NCI-H146 treated with DMSO at 0.1 percent for 48 hours (cell line): Measurements from ENCODE around the gene MBOAT2.
"Not testable (repeated sequence)": the region's sequence is repeated elsewhere in the genome, so short reads cannot be mapped to it uniquely, and the experiment has no call there.

ENCODE experiments used
- DNase-seq: peaks from one replicate; lab custom pipeline; 2025; ENCODE audit not compliant: unreplicated experiment; lab: John Stamatoyannopoulos, UW

MBOAT2 gene

DNA sequence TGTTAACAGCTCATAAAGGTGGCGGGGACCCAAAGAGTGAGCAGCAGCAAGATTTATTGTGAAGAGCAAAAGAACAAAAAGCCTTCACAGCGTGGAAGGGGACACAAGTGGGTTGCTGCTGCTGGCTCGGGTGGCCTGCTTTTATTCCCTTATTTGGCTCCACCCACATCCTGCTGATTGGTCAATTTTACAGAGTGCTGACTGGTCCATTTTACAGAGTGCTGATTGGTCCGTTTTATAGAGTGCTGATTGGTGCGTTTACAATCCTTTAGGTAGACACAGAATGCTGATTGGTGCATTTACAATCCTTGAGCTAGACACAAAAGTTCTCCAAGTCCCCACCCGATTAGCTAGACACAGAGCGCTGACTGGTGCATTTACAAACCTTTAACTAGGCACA lies 100.7 kb downstream of the MBOAT2 start:
- DNase-seq, result not testable (repeated sequence)

DNA sequence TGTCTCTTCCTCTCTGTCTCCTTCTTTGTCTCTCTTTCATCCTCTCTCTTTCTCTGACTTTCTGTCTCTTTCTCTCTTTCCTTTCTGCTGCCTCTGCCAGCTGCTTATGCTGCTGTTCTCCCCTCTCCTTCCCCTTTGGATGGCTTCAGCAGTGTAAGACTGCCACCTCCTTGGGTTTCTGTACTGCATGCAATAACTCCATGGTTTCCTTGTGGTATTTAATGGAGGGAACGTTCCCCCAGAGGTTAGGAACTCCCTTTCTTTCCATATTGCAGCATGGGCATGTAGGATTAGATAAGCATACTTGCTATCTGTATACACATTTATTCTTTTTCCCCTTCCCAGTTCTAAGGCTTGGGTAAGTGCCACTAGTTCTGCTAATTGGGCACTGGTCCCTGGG lies 106.3 kb downstream of the MBOAT2 start:
- DNase-seq, result not testable (repeated sequence)

DNA sequence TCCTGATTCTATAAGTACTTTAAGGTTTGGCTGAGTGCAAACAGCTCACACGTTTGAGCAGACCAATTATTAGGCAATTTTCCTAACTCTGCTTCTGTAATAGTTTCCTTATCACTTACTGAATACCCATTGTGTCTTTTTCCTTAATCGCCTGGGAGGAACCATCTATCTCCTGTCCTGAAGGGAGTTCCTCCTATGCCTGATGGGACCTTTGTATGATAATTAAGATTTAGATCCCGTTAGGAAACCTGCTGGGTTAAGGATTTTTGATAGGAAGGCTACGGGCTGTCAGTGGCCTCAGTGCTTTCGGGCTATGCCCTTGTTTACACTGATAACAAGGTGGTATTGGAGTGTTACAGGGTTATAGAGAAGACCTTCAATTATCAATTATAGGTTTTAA lies 106.8 kb downstream of the MBOAT2 start:
- not testable (repeated sequence) for DNase-seq

DNA sequence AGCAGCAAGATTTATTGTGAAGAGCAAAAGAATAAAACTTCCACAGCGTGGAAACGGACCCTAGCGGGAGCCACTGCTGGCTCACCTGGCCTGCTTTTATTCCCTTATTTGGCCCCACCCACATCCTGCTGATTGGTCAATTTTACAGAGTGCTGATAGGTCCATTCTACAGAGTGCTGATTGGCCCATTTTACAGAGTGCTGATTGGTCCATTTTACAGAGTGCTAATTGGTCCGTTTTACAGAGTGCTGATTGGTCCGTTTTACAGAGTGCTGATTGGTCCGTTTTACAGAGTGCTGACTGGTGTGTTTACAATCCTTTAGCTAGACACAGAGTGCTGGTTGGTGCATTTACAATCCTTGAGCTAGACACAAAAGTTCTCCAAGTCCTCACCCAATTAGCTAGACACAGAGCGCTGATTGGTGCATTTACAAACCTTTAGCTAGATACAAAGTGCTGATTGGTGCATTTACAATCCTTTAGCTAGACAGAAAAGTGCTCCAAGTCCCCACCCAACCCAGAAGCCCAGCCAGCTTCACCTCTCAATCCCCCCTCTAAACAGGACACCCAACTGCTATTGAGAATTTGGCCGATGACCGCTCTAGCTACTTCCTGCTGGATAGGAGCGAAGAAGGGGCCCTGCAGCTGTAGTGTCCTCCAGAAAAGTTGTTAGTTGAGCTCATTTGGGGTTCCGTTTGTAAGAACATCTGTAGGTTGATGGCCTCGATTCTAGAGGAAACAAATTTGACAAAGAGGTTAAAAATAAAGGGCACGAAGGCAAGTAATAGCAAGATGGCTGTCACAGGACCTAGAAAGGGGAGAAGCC lies 108.2 kb downstream of the MBOAT2 start:
- not testable (repeated sequence) for DNase-seq

DNA sequence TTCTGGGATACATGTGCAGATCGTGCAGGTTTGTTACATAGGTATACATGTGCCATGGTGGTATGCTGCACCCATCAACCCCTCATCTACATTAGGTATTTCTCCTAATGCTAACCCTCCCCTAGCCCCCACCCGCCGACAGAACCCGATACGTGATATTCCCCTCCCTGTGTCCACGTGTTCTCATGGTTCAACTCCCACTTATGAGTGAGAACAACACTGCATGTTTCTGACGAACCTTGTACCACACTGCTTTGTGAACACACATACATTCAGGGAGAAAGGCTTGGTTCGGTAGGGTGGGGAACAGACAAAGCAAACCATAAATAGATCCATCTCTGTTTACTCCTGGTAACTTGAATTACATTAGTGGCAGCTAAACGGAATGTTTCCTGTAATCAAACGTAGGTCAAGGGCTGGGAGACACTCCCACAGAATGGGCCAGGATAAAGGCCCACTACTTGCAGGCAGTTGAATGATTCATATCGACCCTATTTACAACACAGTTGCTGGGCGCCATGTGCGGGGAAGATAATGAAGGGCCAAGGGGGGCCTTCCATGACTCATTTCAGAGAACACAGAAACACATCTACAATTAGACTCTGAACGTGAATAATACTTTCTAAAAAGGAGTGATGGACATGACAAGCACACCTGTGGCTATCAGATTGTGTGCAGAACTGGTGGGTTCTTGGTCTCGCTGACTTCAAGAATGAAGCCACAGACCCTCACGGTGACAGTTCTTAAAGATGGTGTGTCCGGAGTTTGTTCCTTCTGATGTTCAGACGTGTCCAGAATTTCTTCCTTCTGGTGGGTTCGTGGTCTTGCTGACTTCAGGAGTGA lies 109.3 kb downstream of the MBOAT2 start:
- peak; percentile 31 for DNase-seq

DNA sequence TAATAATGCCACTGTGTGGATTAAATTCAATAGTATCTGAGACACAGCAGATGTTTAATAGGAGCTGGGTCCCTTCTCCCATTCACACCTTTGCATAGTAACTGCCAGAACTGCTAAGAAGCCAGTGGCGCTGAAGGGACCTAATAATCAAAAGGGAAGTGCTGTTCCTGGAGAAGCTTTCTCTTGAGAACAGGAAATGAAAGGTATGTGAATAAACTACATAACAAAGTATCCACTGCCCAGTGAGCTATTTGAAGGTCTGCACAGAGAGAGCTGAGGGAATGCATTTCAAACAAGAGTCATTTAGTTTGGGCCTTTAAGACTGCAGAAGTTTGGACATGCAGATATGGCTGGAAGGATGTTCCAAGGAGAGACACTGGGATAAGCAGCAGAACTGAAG lies 110.0 kb downstream of the MBOAT2 start:
- DNase-seq, result no peak

DNA sequence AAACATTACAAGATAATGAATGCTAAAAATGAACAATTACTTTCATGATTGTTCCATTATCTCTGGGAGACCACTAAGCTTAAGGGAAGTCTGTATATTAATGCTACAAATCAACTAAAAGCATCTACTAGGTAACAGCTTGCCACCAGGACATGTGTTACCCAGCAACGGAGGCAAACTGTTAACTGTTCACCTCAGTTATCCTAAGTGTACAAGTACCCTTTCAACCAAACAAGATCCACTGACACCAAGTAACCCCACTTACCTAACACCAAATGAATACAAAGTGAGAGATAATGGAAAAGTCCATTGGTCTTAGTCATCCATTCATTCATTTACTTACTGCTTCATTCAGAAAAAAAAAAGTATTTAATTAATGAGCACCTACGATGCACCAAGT lies 111.4 kb downstream of the MBOAT2 start:
- DNase-seq, result no peak

DNA sequence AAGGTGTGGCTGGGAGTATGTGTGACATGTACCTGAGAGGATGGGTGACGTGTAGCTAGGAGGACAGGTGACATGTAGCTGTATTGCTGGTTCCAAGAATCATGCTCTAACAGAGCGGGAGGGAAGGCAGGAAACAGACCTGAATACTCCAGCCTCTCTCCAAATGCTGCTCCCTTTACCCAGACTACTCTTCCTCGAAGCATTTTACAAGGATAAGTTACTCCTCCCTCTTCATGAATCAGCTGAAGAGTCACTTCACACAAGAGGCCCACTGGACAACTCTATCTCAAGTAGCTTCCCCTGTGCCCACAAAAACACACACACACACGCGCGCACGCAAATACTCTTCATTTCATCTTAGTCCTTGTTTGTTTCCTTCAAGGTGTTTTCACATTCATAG lies 113.5 kb downstream of the MBOAT2 start:
- no peak for DNase-seq

DNA sequence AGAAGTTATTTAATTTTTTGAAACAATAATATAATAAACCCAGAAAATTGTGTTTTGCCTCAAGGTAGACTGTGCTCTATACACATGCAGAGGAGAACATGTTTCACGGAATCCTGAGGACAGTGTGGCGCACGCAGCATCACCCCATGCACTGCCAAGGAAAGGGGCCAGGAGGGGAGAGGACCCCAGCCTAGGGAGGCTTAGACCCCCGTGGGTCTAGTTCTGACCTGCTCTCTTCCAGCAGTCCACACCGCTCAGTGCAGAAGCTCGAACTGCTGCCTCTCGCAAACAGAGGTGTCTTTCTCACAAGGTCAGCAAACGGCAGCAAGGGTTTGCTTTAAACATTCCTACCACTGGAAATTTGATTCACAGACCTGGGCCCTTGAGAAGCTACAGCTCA lies 114.5 kb downstream of the MBOAT2 start:
- DNase-seq, result no peak

DNA sequence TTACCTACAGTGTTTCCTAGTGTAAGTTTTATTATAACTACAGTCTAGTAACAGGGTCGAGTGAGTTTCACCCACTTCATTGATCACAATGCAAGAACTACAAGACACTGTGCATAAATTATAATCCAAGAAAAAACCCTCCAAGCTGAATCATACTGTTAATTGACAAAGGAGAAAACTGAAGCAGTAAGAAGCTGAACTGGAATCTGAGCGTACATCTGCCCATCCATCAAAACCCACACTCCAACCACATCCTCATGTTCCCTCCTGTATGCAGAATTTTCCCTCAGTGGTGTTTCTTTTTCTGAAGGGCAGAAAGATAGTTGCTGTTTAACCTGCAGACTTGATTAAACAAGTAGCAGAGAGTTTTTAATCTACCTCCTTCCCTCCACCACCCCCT lies 116.6 kb downstream of the MBOAT2 start:
- DNase-seq, result no peak

DNA sequence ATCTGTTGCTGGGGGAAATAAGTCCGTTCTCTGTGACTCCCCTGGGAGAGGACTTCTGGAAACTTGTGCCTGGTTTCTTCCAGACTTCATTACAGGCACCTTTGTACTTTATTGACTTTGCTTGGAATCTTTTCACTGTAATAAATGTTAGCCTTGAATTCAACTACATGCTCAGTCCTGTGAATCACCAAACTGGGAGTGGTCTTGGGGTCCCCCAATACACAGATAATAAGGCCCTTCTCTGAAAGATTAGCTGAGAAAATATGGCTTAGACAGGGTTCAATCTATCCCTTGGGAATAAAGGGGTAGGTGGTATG lies 117.3 kb downstream of the MBOAT2 start:
- DNase-seq, result no peak

DNA sequence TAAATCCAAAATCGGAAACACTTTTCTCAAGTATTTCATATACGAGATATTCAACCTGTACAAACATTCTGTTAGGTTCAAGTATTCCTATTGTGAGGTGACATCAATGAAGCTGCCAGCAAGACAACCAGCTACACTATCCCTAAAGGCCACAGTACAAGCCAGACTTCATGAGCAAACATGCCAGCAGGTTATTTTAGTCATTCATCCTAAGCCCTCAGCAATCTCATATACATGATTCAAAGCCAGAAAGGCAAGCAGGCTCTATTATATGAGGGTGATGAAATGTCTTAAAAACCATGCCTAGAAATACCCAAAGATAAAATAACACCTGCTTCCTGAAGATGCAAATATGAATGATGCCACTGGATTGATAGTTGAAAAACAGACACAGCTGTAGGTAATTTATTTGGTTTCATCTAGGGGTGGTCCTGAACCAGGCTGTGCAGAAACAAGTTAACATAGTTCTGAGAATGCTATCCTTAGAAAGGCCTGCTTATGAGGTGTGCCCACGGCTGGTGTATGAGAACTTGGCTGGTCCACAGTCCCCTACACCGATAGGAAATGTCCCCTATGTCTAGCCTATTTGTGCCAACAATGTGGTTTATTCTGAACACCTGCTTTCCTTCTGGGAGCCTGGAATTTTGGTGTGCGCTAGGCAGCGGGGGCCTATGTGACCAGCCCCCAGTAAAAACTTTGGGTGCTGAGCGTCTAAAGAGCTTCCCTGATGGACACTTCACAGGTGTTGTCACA lies 117.9 kb downstream of the MBOAT2 start:
- DNase-seq, result no peak

DNA sequence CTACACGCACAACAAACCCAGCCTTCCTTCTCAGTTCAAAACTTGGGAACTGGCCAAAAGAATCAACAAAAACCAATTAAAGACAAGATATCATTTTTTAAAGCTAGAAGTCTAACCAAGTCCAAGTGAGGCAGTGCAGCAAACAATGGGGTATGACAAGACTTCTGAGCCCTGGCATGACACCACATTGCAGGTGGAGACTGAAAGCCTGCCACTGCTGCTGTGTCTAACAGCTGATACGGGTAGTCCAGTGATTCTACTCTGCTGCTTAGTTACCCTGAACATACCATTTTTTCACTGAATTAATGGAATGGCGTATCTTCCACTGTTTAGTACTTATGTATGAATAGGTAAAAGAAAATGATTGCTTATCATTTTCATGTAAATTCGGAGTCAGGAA lies 118.7 kb downstream of the MBOAT2 start:
- peak; percentile 17 for DNase-seq

DNA sequence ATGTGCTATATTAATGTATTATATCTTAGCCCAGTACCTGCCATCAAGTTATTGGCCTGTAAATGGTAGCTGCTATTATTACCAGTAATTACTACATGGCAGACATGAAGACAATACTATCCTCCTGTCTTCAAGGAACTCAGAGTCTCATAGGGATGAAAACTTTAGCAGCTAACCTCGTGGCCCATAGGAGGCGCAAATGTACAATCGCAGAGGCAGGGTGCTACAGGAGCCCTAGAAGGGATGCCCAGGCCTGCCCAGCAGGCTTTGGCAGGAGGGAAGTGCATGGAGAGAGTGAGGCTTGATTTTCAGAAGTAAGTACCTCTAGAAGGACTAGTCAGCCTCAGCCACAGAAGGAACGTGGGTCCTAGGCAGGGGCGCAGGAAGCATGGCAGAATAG lies 121.4 kb downstream of the MBOAT2 start:
- DNase-seq, result no peak

DNA sequence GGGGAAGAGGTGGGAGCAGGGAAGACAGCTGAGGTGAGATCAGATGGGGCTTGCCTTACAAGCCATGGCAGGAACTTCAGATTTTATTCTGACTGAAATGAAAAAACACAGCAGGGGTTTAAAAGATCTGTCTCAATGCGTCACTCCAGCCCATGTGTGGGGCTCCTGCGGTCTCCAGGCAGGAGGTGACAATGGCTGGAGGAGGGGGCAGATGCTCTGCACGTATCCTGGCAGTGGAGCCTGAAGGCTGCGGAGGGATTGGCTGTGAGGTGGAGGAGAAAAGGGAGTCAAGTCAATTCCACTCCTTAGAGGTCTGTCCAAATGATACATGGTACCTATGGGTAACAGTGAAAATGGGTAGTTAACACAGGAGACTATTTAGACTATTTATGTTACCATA lies 125.6 kb downstream of the MBOAT2 start:
- peak; percentile 61 for DNase-seq

DNA sequence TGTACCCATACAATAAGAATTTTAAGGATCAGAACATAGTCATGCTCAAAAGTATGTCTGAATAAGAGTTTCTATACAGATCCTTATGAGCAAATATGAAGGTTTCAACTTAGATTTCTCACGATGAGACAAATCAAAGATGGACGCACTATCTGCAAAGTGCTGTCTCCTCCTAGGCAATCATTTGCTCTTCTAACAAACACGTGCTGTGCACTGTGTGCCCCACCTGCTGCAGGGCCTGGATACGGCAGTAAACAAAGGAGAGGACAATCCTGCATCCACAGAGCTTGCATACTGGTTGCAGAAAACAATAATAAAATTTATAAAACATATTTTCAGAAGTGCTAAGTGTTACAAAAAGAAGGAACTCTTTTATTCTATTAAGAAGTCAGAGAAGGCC lies 126.2 kb downstream of the MBOAT2 start:
- DNase-seq, result no peak

DNA sequence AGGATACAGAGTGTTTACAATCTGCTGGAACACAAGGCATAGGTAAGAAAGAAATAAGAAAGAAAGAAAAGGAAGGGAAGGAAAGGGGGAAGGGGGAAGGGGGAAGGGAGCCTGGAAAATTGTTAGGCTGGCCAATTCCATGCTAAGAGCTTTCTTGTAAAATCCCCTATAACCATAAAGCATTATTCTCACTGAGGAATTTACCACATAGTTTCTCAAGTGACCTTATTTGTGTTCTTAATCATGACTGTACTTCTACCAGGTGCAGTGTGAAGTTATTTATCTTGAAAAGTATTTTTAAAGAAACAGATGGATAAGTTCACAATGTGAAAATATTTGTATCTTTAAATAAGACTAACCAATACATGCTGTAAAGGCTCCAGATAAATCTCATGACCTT lies 126.9 kb downstream of the MBOAT2 start:
- DNase-seq, result no peak

DNA sequence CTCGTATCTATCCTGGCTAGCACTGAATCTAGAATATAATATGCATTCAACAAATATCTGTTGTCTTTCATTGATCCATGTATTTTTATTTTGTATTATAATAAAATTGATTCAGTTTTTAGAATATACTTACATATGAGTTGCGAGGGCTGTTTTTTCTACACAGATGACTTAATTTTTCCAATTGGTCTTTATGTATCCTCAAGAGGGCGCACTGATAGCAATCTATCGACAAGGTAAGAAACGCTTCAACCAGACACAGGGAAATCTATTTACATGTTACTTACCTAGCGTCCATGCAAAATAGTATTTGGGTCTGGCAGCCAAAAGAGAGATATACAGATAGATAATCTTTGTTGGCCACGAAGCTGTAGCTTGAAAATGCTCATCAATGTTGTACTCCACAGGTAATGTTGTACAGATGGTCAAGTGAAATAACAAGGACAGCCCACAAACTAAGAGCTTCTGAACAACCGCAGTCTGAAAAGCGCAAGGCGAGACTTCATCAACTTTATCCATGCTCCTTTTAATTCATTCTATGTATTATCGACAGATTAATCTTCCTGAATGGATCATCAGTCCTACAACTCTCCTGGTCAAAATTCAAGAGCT lies 130.6 kb downstream of the MBOAT2 start:
- peak; percentile 67 for DNase-seq

DNA sequence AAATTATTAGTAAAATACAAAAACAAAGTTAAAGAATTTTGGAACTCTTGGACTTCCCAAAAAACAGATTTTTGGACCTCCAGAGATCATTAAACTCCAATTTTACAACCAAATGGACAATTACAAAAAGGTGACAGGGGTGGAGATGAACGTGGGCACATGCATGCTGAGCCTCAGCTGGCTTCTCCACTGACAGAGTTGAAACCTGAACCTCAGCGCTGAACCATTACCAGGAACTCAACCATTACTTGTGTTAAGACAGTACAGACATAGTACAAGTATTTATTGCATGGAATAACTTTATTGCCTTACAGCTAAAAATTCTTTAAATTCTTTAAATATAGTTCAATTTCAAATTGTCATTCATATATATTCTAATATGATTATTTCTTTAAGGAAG lies 133.0 kb downstream of the MBOAT2 start:
- DNase-seq, result no peak

DNA sequence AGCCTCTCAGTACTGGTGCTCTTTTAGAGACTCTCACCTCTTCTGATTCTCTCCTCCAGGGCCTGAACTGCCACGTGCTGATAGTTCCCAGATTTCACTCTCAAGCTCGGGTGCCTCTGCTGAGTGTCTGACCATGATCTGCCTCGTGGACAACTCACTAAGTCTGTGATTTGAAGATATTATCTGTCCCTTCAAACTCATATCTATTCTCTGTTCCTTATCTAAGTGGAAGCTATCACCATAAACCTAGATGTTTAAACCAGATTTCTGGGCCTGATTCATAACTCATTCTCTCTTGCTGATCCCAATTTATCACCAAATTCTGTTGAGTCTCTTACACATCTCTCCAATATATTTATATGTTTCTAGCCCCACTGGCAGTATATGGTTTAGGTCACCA lies 136.1 kb downstream of the MBOAT2 start:
- no peak for DNase-seq

DNA sequence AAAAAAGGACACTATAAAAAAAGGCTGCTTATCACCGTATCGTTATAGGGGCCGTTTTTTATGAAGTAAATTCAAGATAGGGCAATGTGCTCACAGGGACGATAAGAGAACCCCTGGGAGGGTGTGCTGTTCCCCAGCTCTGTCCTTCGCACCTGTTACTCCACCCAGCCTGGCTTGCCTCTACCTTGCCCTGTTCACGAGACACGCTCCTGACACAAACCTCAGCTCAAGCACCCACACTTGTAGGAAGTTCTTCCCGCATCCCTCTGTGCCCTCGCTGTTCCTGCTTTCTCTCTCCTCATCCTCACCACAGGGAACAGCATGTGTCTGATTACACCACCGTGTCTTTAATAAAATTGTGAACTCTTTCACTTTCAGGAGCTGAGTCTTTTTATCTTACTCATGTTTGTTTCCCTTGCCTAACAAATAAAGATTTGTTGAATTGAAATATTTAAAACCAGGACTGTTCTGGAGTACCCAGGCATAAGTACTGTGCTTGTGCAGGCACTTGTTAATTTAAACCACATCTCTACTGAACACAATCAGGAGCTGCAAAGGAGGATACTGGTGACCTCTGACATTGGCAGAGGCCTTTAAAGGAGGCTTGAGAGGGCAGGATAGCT lies 140.0 kb downstream of the MBOAT2 start:
- DNase-seq, result no peak
